GM21619 (cell line): ENCODE measurements around the gene FOLR1.

Experiments
- ATAC-seq: cut with Tn5 transposase; IDR thresholded peaks from one replicate; pipeline ENCODE4 v1.9.1; 2021; ENCODE audit not compliant: unreplicated experiment

FOLR1 gene

DNA sequence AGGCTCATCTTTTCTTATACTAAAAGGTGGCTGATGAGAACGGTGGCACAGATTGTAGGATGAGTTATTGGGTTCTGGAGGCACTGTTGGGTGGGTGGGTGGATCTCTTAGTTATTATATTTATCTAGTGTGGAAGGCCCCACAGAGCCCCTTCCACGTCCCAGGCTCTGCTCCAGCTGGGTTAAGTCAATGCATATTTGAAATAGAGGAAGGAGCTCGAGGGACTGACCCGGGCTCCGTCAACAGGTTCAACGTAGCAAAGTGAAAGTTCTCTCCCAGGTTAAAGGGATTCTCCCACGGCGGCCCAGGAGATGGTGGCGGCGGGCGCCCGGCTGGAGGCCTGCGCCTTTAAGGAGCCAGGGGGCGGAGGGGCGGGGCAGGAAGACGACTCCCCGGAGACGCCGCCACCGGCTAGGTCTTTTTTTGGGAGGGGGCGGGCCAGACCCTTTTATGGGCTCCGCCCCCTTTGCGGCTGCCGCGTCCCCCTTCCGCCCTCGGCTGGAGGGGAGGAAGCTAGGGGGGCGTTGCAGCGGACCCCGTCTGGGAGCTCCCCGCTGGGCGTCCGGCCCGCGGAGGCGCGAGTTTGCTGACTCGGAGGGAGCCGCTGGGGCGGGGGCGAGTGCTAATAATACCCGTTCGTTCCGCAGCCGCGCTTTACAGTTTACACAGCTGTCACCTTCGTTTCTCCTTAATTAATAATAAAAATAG, 31.1 kb downstream of the FOLR1 start:
- ATAC-seq = peak; percentile 56

- ATAC-seq = peak; percentile 45
Measured at GRCh38 chr11:72223615-72224563, 31.9 kb downstream of the FOLR1 start.

- ATAC-seq = no peak
Measured at GRCh38 chr11:72224564-72225410, 32.8 kb downstream of the FOLR1 start, which contains the start of gene INPPL1. Gene INPPL1, plus strand, starts transcription at chr11:72224767. Its CDS starts 218 bp downstream, at chr11:72224985.

DNA sequence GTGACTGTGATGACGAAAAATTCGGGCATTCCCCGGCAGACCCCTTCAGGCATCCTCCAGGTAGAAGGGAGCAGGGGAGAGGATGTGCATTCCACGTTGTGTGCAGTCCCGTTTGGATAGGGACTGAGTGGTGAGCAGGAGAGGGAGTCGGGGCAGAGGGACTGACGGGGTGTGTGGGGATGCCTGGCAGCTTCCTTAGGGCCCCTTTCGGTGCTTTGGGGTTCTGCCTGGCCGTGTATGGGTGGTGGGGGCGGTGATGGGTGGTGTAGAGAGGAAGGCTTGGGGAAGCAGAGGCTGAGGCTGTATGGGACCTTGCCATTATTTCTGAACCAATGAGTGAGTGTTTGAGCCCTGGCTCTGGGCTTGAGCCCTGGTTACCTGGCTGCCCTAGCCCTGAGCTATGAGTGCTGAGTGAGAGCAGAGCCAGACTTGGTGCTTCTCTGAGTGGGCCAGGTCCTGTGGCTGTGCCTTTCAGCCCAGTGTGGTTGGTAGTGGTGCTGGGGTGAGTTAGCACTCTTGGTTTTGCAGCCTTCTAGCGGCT, 33.5 kb downstream of the FOLR1 start:
- no peak for ATAC-seq

DNA sequence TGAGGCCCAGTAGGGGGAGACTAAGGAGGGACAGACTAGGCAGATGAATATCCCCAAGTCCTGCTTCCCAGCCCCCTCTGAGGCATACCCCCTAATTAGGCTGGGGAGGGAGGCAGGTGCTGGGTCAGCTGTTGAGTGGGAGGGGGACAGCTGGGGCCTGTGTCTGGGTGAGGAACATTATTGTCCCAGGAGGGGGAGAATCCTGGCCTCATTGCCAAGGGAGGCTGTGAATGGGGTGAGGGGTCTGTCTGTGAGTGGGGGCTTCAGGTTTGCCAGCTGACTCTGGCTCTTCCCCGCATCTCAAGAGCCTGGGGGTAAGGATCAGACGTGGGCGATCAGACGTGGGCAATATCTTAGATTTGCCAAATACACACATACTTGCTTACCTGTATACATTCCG, 34.8 kb downstream of the FOLR1 start:
- ATAC-seq = no peak

DNA sequence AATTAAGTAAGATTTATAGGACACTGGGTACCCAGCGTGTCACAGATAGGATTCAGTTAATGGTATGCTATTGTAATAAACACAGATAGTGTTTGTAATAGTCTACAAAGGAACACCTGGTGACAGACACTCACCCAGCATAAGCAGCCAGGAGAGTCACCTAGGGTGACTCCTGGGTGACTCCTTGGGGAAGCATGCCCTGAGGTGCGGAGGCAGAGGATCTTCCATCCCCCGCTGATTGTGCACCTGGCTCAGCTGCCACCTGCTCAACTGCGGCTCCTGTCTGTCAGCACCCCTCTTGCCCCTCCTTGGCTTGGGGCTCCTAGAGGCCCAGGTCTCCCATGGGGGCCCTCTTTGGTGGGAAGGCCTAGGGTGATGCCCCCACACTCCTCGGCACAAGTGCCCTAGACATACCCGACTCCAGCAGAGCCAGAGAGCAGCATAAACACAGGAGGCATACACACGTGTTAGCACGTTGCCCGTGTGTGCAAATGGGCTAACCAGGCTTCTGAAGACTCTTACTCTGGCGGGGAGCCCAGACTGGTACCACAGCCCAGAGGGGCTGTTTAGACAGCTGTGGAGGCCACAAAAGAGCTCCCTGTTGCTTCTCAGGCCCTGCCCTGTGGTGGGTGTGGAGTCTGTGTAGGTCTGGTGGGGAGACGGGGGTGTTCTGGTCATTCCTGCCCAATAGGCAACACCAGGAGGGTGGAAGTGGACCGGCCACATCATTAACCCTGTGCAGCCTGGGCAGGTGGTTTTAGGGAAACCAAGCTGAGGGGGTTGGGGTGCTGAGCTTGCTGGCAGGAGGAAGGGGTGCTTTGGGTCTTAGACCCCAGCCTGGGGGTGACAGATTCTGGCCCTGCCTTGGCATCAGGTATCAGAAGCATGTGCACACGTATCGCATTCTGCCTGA, 35.6 kb downstream of the FOLR1 start:
- ATAC-seq = no peak

GRCh38 chr11:72228229-72228843, 36.4 kb downstream of the FOLR1 start:
- ATAC-seq = no peak

GRCh38 chr11:72228844-72229231, 36.9 kb downstream of the FOLR1 start:
- ATAC-seq = no peak

- no peak for ATAC-seq
Measured at GRCh38 chr11:72229336-72229924, 37.5 kb downstream of the FOLR1 start.

DNA sequence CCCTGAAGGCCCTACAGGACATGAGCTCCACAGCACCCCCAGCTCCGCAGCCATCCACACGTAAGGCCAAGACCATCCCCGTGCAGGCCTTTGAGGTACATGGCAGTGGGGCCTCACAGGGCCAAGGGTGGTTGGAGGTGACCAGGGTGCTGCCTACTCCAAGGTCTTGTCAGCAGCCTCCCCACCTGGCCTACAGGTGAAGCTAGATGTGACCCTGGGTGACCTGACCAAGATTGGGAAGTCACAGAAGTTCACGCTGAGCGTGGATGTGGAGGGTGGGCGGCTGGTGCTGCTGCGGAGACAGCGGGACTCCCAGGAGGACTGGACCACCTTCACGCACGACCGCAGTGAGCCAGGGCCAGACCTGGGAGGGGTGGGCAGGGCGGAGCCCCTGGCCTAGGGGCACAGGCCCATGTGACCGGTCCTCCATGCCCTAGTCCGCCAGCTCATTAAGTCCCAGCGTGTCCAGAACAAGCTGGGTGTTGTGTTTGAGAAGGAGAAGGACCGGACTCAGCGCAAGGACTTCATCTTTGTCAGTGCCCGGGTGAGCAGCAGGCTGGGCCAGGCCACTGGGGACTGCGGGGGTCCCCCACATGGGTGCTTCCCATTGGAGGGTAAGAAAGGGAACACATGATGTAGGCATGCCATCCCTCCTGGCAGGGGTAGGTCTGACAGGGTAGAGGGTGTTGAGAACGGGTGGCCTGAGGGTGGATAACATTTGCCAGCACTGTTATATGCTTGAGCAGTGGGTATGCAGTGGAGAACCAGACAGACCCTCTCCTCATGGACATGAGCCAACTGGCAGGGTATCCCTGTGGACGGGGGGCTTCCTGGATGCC, 38.2 kb downstream of the FOLR1 start:
- ATAC-seq = no peak

DNA sequence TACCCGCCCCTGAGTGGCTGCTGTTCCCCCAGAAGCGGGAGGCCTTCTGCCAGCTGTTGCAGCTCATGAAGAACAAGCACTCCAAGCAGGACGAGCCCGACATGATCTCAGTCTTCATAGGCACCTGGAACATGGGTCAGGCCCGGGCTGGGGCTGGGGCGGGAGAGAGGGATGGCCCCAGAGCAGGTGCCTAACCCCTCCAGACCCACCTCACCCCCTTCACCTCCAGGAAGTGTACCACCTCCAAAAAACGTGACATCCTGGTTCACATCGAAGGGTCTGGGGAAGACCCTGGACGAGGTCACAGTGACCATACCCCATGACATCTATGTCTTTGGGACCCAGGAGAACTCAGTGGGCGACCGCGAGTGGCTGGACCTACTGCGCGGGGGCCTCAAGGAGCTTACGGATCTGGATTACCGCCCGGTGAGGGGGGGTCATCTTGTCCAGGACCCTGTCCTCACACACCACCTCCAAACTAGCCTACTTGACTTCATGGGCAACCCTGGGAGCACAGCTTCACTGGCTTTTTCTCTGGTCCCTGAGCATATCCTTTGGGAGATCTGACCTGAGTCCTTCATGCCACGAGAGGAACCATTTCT, 38.9 kb downstream of the FOLR1 start:
- ATAC-seq = no peak

GRCh38 chr11:72231396-72232259, 39.7 kb downstream of the FOLR1 start:
- no peak for ATAC-seq

DNA sequence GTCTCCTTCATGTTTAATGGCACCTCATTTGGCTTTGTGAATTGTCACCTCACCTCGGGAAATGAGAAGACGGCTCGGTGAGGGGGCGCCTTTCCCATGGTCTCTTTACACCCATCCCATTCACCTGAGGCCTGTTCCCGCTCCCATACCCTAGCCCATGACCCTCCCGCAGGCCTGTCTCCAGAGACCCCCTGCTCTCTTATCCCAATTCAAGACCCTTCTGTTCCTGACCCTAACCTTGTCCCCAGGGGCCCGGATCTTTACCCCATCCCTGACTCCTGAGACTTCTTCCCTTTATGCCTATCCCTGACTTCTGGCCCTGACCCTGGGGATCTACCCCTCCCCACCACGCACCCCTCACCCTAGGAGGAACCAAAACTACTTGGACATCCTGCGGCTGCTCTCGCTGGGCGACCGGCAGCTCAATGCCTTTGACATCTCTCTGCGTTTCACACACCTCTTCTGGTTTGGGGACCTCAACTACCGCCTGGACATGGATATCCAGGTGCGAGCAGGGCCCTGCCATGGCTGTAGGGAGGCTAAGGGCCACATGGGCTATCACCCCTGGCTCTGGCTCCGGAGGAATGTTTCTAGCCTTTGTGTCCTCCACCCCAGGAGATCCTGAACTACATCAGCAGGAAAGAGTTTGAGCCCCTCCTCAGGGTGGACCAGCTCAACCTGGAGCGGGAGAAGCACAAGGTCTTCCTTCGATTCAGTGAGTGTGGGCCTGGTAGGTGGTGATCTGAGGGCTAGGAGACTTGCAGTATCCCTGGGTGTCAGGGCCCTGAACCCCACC, 40.5 kb downstream of the FOLR1 start:
- no peak for ATAC-seq

DNA sequence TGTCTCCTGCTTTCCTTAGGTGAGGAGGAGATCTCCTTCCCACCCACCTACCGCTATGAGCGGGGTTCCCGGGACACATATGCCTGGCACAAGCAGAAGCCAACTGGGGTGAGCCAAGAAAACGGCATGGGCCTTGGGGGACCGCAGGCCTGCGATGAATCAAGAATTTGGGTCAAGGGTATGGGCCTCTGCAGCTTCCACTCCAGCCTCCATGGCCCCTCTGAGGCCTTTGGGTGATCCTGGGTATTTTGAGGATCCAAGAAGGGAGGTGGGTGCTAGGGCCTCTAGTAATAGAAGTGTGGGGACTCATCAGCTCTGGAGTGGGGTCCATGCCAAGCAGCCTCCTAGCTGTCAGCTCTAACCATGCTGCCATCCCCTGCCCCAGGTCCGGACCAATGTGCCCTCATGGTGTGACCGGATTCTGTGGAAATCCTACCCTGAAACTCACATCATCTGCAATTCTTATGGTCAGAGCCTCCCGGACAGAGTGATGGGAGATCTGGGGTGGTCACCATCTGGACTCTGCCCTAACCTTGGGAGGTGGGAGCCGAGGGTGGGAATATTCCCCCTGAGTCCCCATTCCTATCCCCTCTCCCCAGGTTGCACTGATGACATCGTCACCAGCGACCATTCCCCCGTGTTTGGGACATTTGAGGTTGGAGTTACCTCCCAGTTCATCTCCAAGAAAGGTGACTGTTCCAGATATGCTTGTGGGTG, 41.3 kb downstream of the FOLR1 start:
- ATAC-seq = no peak

- no peak for ATAC-seq
Measured at GRCh38 chr11:72233773-72234513, 42.0 kb downstream of the FOLR1 start.
